ENCODE results near the gene RASL11A. TPM values are rescaled to one million over a fixed set of nuclear protein-coding genes. Genes with fewer than 3 reads are reported as not detected.
A peak's percentile ranks its signal among the peaks of the same experiment; 100 is the strongest.
"Not testable (repeated sequence)": the region's sequence is repeated elsewhere in the genome, so short reads cannot be mapped to it uniquely, and the experiment has no call there.

RASL11A gene
- total RNA-seq, 1 experiment from 2014 or later, result 1.9 TPM

DNA sequence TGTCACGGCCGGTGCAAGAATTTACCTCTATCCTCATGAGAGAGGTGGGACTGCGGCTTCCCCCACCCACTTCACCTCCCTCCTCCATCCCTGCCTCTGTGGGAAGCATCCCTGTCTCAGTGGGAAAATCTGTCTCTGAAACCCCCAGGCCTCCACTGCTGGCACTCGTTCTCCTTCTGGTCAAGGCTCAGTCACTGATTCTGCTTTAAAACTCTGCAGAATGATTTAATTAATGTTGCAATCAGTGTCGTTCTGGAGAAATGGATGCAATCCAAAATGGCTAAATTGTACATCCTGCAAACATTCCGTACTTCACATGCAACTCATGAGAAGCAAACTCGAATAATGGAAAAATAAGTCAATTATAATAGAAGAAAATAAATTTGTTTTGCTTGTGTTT lies 5.6 kb downstream of the RASL11A start:
- H3K9me3 ChIP-seq (replicated peaks), result no peaks in the 10 kb centered on the region
- peaks cover 26% of the 10 kb centered on the region for H3K4me1 ChIP-seq (replicated peaks)
- H3K27me3 ChIP-seq (replicated peaks), result peaks cover 3% of the 10 kb centered on the region; the same call in 1 of the 2 replicates
- H3K27ac ChIP-seq, result no peak overlapping the region
- H3K36me3 ChIP-seq, result no peaks in the 10 kb centered on the region
- no peak for DNase-seq (ENCODE audit: low read depth in 1 of 2, low spot score in 2 of 2)
- no peak overlapping the region for H3K4me3 ChIP-seq

DNA sequence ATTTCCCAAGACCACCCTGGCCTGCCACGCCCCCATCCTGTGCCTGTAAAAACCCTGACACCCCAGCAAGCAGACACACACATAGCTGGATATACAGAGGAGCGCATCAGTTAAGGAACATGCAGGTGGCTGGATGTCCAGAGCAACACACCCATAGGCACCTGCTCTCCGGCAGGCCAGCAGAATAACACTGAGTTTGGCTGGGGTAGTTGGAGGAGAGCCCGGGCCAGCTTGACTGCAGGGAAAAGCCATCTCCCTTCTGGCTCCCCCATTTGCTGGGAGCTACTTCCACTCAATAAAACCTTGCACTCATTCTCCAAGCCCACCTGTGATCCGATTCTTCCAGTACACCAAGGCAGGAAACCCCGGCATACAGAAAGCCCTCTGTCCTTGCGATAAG lies 8.9 kb downstream of the RASL11A start:
- Histone ChIP-seq H3K4me3 (no peak overlapping the region), H3K27me3 (replicated peaks) (no peaks in the 10 kb centered on the region; the same call in 1 of the 2 replicates), H3K36me3 (no peaks in the 10 kb centered on the region), H3K4me1 (replicated peaks) (no peaks in the 10 kb centered on the region), H3K27ac (no peak overlapping the region), H3K9me3 (replicated peaks) (no peaks in the 10 kb centered on the region)
- no peak for DNase-seq (ENCODE audit: low read depth in 1 of 2, low spot score in 2 of 2)

GRCh38 chr13:27280009-27280656 lies 9.5 kb downstream of the RASL11A start:
- Histone ChIP-seq H3K4me3 (no peak overlapping the region), H3K27ac (no peak overlapping the region), H3K36me3 (no peaks in the 10 kb centered on the region), H3K9me3 (replicated peaks) (no peaks in the 10 kb centered on the region), H3K4me1 (replicated peaks) (peaks cover under 1% of the 10 kb centered on the region), H3K27me3 (replicated peaks) (no peaks in the 10 kb centered on the region)
- DNase-seq (ENCODE audit: low read depth in 1 of 2, low spot score in 2 of 2), result no peak

- Histone ChIP-seq H3K4me3 (no peak overlapping the region), H3K4me1 (replicated peaks) (peaks cover 8% of the 10 kb centered on the region), H3K27me3 (replicated peaks) (no peaks in the 10 kb centered on the region), H3K27ac (no peak overlapping the region), H3K36me3 (no peaks in the 10 kb centered on the region), H3K9me3 (replicated peaks) (no peaks in the 10 kb centered on the region)
- DNase-seq (ENCODE audit: low read depth in 1 of 2, low spot score in 2 of 2), result no peak
Measured at GRCh38 chr13:27280841-27281240, 10.2 kb downstream of the RASL11A start.

GRCh38 chr13:27281420-27281819 lies 10.8 kb downstream of the RASL11A start:
- no peak for DNase-seq (ENCODE audit: low read depth in 1 of 2, low spot score in 2 of 2)
- H3K4me3 ChIP-seq, result no peak overlapping the region

DNA sequence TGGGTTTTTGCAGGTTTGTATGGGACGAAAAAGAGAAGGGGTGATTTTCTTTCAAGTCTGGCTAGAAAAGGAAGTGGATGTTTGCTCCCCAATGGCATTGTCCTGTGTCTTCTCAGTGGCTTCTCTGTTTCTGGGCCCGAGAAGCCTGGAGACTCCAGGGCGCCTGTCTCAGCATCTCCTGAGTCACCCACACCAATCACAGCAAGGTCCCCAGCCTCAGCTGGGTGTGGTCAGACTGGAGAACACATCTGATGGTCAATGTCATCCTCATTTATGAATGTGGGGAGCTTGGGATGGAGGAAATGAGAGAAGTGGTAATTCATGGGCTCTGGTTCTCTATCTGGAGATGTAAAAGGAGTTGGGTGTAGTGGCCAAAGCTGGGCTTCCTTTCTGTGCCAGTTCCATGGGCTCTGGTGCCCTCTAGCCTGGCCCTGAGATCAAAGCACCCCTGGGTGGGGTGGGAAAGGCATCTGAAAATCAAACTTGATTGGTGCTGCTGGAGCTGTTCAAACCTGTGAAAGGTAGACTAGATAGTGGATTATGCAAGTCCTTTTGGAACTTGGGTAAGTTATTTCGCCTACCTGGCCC lies 13.4 kb downstream of the RASL11A start:
- Histone ChIP-seq H3K36me3 (no peaks in the 10 kb centered on the region), H3K27ac (no peak overlapping the region), H3K9me3 (replicated peaks) (no peaks in the 10 kb centered on the region), H3K4me1 (replicated peaks) (peaks cover 19% of the 10 kb centered on the region), H3K4me3 (no peak overlapping the region), H3K27me3 (replicated peaks) (no peaks in the 10 kb centered on the region)
- no peak for DNase-seq (ENCODE audit: low read depth in 1 of 2, low spot score in 2 of 2)

More at GRCh38 chr13:27281420-27281819, 10.8 kb downstream of the RASL11A start:
- Histone ChIP-seq H3K9me3 (replicated peaks) (no peaks in the 10 kb centered on the region), H3K4me1 (replicated peaks) (peaks cover 10% of the 10 kb centered on the region), H3K36me3 (no peaks in the 10 kb centered on the region), H3K27ac (no peak overlapping the region), H3K27me3 (replicated peaks) (no peaks in the 10 kb centered on the region)

- Histone ChIP-seq H3K27ac (no peak overlapping the region), H3K4me1 (replicated peaks) (peaks cover 34% of the 10 kb centered on the region), H3K36me3 (no peaks in the 10 kb centered on the region), H3K27me3 (replicated peaks) (0 out of 2 replicates have a peak, but pooled peaks cover 3% of the 10 kb centered on the region), H3K4me3 (no peak overlapping the region), H3K9me3 (replicated peaks) (no peaks in the 10 kb centered on the region)
- no peak for DNase-seq (ENCODE audit: low read depth in 1 of 2, low spot score in 2 of 2)
Measured at GRCh38 chr13:27288392-27288791, 17.8 kb downstream of the RASL11A start.

DNA sequence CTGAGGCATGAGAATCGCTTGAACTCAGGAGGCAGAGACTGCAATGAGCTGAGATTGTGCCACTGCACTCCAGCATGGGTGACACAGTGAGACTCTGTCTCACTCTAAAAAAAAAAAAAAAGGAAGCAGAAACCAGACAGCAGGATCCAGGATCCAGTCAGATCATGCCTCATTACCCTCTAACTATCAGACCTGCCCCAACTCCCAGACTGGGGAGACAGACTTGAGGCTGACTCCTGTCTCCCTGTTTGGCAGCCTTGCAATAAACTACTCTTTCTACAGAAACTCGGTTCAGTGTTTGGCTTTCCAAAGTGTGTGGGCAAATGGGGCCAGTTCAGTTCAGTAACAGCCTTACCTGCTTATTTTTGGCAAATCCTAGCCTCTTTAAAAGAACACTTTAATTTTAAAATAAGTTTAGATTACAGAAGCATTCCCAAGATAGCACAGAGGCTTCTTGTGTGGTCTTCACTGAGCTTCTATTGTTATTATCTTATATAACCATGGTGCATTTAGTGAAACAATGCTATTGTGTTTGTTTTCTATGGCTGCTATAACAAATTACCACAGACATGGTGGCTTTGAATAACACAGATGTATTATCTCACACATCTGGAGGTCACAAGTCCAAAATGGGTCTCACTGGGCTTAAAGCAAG lies 18.5 kb downstream of the RASL11A start:
- H3K4me3 ChIP-seq, result no peak overlapping the region
- H3K9me3 ChIP-seq (replicated peaks), result no peaks in the 10 kb centered on the region
- peaks cover 34% of the 10 kb centered on the region for H3K4me1 ChIP-seq (replicated peaks)
- no peaks in the 10 kb centered on the region for H3K36me3 ChIP-seq
- 0 out of 2 replicates have a peak, but pooled peaks cover 3% of the 10 kb centered on the region for H3K27me3 ChIP-seq (replicated peaks)
- H3K27ac ChIP-seq, result peak overlapping the region; percentile 39; the same call in 1 of the 2 replicates
- peak in 1 of 2 experiments; percentile 72 for DNase-seq (ENCODE audit: low read depth in 1 of 2, low spot score in 2 of 2)

GRCh38 chr13:27290715-27291114 lies 20.1 kb downstream of the RASL11A start:
- H3K27ac ChIP-seq, result no peak overlapping the region
- H3K4me3 ChIP-seq, result no peak overlapping the region
- H3K4me1 ChIP-seq (replicated peaks), result peaks cover 27% of the 10 kb centered on the region
- H3K36me3 ChIP-seq, result no peaks in the 10 kb centered on the region
- H3K27me3 ChIP-seq (replicated peaks), result 0 out of 2 replicates have a peak, but pooled peaks cover 3% of the 10 kb centered on the region
- no peak for DNase-seq (ENCODE audit: low read depth in 1 of 2, low spot score in 2 of 2)
- no peaks in the 10 kb centered on the region for H3K9me3 ChIP-seq (replicated peaks)

DNA sequence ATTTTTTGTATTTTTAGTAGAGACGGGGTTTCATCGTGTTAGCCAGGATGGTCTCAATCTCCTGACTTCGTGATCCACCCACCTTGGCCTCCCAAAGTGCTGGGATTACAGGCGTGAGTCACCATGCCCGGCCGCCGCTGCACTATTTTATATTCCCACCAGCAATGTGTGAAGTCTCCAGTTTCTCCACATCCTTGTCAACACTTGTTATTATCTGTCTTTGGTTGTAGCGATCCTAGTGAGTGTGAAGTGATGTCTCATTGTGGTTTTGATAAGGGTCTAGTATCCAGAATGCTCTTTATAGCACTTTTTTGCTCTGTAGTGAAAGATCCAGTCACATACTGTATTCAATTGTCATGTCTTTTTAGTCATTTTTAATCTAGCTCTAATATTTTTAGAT lies 21.3 kb downstream of the RASL11A start:
- H3K27me3 ChIP-seq (replicated peaks); H3K27ac ChIP-seq; H3K9me3 ChIP-seq (replicated peaks); H3K36me3 ChIP-seq; DNase-seq (ENCODE audit: low read depth in 1 of 2, low spot score in 2 of 2); H3K4me3 ChIP-seq: not testable (repeated sequence)
- H3K4me1 ChIP-seq (replicated peaks), result peaks cover 24% of the 10 kb centered on the region

GRCh38 chr13:27293076-27293691 lies 22.6 kb downstream of the RASL11A start:
- H3K4me3 ChIP-seq, result no peak overlapping the region

DNA sequence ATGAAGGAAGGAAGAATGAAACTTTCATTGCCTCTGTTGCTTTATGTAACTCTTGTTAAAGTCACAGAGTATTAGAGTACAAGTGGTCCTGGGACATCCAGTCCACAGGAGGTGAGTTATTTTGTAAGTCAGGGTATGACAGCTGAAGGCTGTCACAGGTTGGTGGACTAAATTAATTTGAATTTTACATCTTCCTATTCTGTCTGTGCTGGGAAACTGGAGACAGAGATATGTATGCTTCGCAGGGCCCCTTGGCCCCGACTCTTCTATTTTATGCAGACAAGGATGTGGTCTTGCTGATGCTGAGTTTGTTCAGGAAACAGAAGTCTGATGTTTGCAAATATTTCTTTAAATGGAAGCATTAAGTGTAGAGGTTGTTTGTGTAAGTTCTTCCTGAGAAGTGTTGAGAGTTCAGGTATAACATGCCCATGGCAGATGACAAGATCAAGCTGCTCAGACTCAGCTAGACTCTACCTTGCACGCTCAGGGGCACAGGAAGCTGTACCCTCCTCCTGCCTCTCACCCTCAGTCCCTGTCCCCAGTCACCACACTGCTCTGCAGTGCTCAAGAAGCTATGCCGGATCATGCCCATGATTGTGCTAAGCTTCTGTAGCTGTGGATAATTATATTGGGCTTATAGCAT lies 23.4 kb downstream of the RASL11A start:
- Histone ChIP-seq H3K9me3 (replicated peaks) (no peaks in the 10 kb centered on the region), H3K27me3 (replicated peaks) (0 out of 2 replicates have a peak, but pooled peaks cover 3% of the 10 kb centered on the region), H3K4me1 (replicated peaks) (peaks cover 15% of the 10 kb centered on the region), H3K27ac (no peak overlapping the region), H3K36me3 (no peaks in the 10 kb centered on the region), H3K4me3 (no peak overlapping the region)
- no peak for DNase-seq (ENCODE audit: low read depth in 1 of 2, low spot score in 2 of 2)

More at GRCh38 chr13:27293076-27293691, 22.6 kb downstream of the RASL11A start:
- no peak overlapping the region for H3K27ac ChIP-seq
- H3K9me3 ChIP-seq (replicated peaks), result no peaks in the 10 kb centered on the region
- H3K4me1 ChIP-seq (replicated peaks), result peaks cover 23% of the 10 kb centered on the region
- 0 out of 2 replicates have a peak, but pooled peaks cover 3% of the 10 kb centered on the region for H3K27me3 ChIP-seq (replicated peaks)
- DNase-seq (ENCODE audit: low read depth in 1 of 2, low spot score in 2 of 2), result no peak
- H3K36me3 ChIP-seq, result no peaks in the 10 kb centered on the region

GRCh38 chr13:27295096-27295495 lies 24.5 kb downstream of the RASL11A start:
- no peak for DNase-seq (ENCODE audit: low read depth in 1 of 2, low spot score in 2 of 2)
- H3K4me3 ChIP-seq, result no peak overlapping the region
- no peaks in the 10 kb centered on the region for H3K36me3 ChIP-seq
- no peak overlapping the region for H3K27ac ChIP-seq
- 0 out of 2 replicates have a peak, but pooled peaks cover 3% of the 10 kb centered on the region for H3K27me3 ChIP-seq (replicated peaks)
- no peaks in the 10 kb centered on the region for H3K9me3 ChIP-seq (replicated peaks)
- peaks cover 4% of the 10 kb centered on the region for H3K4me1 ChIP-seq (replicated peaks)

Data from SJSA1 (cell line).